ENCODE measurements around the gene SLC17A9.
"Not testable (repeated sequence)": the region's sequence is repeated elsewhere in the genome, so short reads cannot be mapped to it uniquely, and the experiment has no call there.

Gene SLC17A9

GRCh38 chr20:62957136-62958117, 4.9 kb downstream of the SLC17A9 start:
- DNase-seq, result no peak

- DNase-seq, result no peak
Measured at GRCh38 chr20:62958388-62959100, 6.0 kb downstream of the SLC17A9 start.

GRCh38 chr20:62959101-62959971, 6.8 kb downstream of the SLC17A9 start:
- DNase-seq, result no peak

GRCh38 chr20:62959998-62960436, 7.5 kb downstream of the SLC17A9 start:
- no peak for DNase-seq

GRCh38 chr20:62960446-62961309, 8.2 kb downstream of the SLC17A9 start:
- not testable (repeated sequence) for DNase-seq

GRCh38 chr20:62961310-62961783, 8.8 kb downstream of the SLC17A9 start:
- no peak for DNase-seq

- DNase-seq, result no peak
Measured at GRCh38 chr20:62961799-62962198, 9.3 kb downstream of the SLC17A9 start.

- DNase-seq, result no peak
Measured at GRCh38 chr20:62962221-62962879, 9.8 kb downstream of the SLC17A9 start.

GRCh38 chr20:62962891-62963613, 10.5 kb downstream of the SLC17A9 start:
- no peak for DNase-seq

GRCh38 chr20:62963614-62964397, 11.3 kb downstream of the SLC17A9 start:
- DNase-seq, result no peak

- DNase-seq, result no peak
Measured at GRCh38 chr20:62964700-62965099, 12.2 kb downstream of the SLC17A9 start.

GRCh38 chr20:62965363-62965771, 12.9 kb downstream of the SLC17A9 start:
- no peak for DNase-seq

- no peak for DNase-seq
Measured at GRCh38 chr20:62966212-62967148, 14.0 kb downstream of the SLC17A9 start.

GRCh38 chr20:62967149-62967501, 14.6 kb downstream of the SLC17A9 start:
- no peak for DNase-seq

GRCh38 chr20:62967628-62968351, 15.3 kb downstream of the SLC17A9 start:
- DNase-seq, result no peak

- DNase-seq, result no peak
Measured at GRCh38 chr20:62968378-62969178, 16.1 kb downstream of the SLC17A9 start.
